Astrocyte (in vitro differentiated cells and primary cell): Measurements from ENCODE around the gene ARHGEF37. TPM values are rescaled to one million over a fixed set of nuclear protein-coding genes. Genes with fewer than 3 reads are reported as not detected.

Experiments
- DNase-seq: peaks from one replicate; pipeline ENCODE4 v3.0.0-alpha.2; 2010; ENCODE audit warnings: low read depth
- FAIRE-seq: peaks from 2 replicates; lab custom pipeline; 2011; peaks lifted over from hg19 to GRCh38; lab: Jason Lieb, UNC
- H2AFZ ChIP-seq: 2 replicates; pipeline ENCODE4 v1.6.0; 2012; ENCODE audit warnings: low read depth, low read length, inconsistent platforms
- H3K27ac ChIP-seq: 2 replicates; pipeline ENCODE4 v1.5.1; 2011; ENCODE audit warnings: low read depth, low read length, inconsistent platforms
- H3K27me3 ChIP-seq: 2 replicates; pipeline ENCODE4 v1.6.0; 2011; ENCODE audit warnings: low read length, inconsistent platforms; ENCODE audit not compliant: insufficient read depth
- H3K36me3 ChIP-seq: 2 replicates; pipeline ENCODE4 v1.5.1; 2011; ENCODE audit warnings: low read length, inconsistent platforms; ENCODE audit not compliant: insufficient read depth
- H3K4me1 ChIP-seq: 2 replicates; pipeline ENCODE4 v1.5.1; 2011; ENCODE audit warnings: low read length, inconsistent platforms; ENCODE audit not compliant: insufficient read depth
- H3K4me2 ChIP-seq: 2 replicates; pipeline ENCODE4 v1.6.0; 2012; ENCODE audit warnings: low read length, inconsistent platforms
- H3K4me3 ChIP-seq: 2 replicates; pipeline ENCODE4 v1.5.1; 2011; ENCODE audit warnings: low read depth, mild to moderate bottlenecking, low read length, inconsistent platforms; ENCODE audit not compliant: insufficient read depth
- H3K79me2 ChIP-seq: 2 replicates; pipeline ENCODE4 v1.6.0; 2012; ENCODE audit warnings: mild to moderate bottlenecking, low read length, inconsistent platforms; ENCODE audit not compliant: insufficient read depth
- H3K9ac ChIP-seq: 2 replicates; pipeline ENCODE4 v1.6.0; 2012; ENCODE audit warnings: mild to moderate bottlenecking, low read length, inconsistent platforms
- H3K9me3 ChIP-seq: 2 replicates; pipeline ENCODE4 v1.5.1; 2012; ENCODE audit warnings: low read depth, mild to moderate bottlenecking, low read length, inconsistent platforms; ENCODE audit not compliant: insufficient read depth
- H4K20me1 ChIP-seq: 2 replicates; pipeline ENCODE4 v1.6.0; 2012; ENCODE audit warnings: low read length, inconsistent platforms; ENCODE audit not compliant: insufficient read depth
- H3K27ac Mint-ChIP-seq: one replicate; pipeline ENCODE4 v1.8.0; 2021; ENCODE audit warnings: mild to moderate bottlenecking, mixed read lengths; ENCODE audit not compliant: unreplicated experiment
- H3K27me3 Mint-ChIP-seq: one replicate; pipeline ENCODE4 v1.8.0; 2021; ENCODE audit warnings: low read depth, mixed read lengths; ENCODE audit not compliant: unreplicated experiment
- H3K36me3 Mint-ChIP-seq: one replicate; pipeline ENCODE4 v1.8.0; 2021; ENCODE audit warnings: low read depth, mixed read lengths; ENCODE audit not compliant: unreplicated experiment
- H3K4me1 Mint-ChIP-seq: one replicate; pipeline ENCODE4 v1.8.0; 2021; ENCODE audit warnings: low read depth, mixed read lengths; ENCODE audit not compliant: unreplicated experiment
- H3K4me3 Mint-ChIP-seq: one replicate; pipeline ENCODE4 v1.8.0; 2021; ENCODE audit warnings: mild to moderate bottlenecking, moderate library complexity, mixed read lengths; ENCODE audit not compliant: unreplicated experiment
- H3K9me3 Mint-ChIP-seq: one replicate; pipeline ENCODE4 v1.8.0; 2021; ENCODE audit warnings: mild to moderate bottlenecking, mixed read lengths; ENCODE audit not compliant: unreplicated experiment
- EZH2 ChIP-seq: IDR thresholded peaks from 2 replicates; pipeline ENCODE4 v1.6.1; 2012; ENCODE audit warnings: mild to moderate bottlenecking, low read length, inconsistent platforms; ENCODE audit not compliant: insufficient read depth
- total RNA-seq: library from RNA; stranded (reverse); gene quantifications from 2 replicates; pipeline ENCODE4 v1.2.1, GENCODE V29; 2021
- TF ChIP-seq, protein P1 (sequence below): IDR thresholded peaks from 2 replicates; pipeline ENCODE4 v1.5.1; 2011; ENCODE audit warnings: low read depth, mild to moderate bottlenecking, inconsistent platforms, low read length, moderate library complexity; ENCODE audit not compliant: insufficient read depth

Gene ARHGEF37
- total RNA-seq, 1 donor from 2014 or later, result 2.3 TPM

DNA sequence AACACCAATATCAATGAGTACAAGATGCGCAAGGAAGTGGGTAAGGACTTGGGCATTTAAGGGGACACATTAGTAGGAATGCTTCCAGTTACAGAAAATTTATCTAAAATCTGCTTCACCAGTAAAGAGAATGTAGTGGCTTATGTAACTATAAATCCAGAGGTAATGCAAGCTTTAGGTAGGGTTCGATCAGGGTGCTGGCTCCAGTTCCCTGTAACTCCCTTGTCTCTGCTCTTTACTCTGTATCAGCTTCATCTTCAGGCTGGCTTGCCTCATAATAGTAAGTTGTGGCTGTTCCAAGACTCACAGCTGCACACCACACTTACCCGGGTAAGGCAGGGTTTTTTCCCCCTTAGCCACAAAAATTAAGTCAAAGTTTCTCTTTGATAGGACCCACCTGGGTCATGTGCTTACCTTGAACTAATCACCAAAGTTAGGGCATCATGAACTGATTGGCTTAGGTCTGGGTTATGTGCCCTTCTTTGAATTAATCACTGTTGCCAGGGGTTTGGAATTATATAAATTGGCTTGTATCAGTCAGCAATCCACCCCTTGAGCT lies 35.5 kb downstream of the ARHGEF37 start:
- Mint-ChIP-seq H3K27me3 (peaks cover 4% of the 10 kb centered on the region), H3K9me3 (no peaks in the 10 kb centered on the region), H3K36me3 (peaks cover 5% of the 10 kb centered on the region), H3K27ac (no peak overlapping the region), H3K4me3 (no peak overlapping the region), H3K4me1 (peaks cover 7% of the 10 kb centered on the region)
- H3K4me1 ChIP-seq, result peaks cover 6% of the 10 kb centered on the region
- FAIRE-seq (no peak), DNase-seq (no peak)
- H4K20me1 ChIP-seq, result no peaks in the 10 kb centered on the region
- no peak overlapping the region for H3K4me2 ChIP-seq
- no peak overlapping the region for H3K9ac ChIP-seq
- H3K4me3 ChIP-seq, result no peak overlapping the region
- no peak overlapping the region for H3K27ac ChIP-seq
- no peaks in the 10 kb centered on the region for H3K9me3 ChIP-seq
- no peaks in the 10 kb centered on the region for H3K36me3 ChIP-seq
- no peaks in the 10 kb centered on the region for H3K79me2 ChIP-seq
- H2AFZ ChIP-seq, result no peak overlapping the region
- TF ChIP-seq, protein P1, sequence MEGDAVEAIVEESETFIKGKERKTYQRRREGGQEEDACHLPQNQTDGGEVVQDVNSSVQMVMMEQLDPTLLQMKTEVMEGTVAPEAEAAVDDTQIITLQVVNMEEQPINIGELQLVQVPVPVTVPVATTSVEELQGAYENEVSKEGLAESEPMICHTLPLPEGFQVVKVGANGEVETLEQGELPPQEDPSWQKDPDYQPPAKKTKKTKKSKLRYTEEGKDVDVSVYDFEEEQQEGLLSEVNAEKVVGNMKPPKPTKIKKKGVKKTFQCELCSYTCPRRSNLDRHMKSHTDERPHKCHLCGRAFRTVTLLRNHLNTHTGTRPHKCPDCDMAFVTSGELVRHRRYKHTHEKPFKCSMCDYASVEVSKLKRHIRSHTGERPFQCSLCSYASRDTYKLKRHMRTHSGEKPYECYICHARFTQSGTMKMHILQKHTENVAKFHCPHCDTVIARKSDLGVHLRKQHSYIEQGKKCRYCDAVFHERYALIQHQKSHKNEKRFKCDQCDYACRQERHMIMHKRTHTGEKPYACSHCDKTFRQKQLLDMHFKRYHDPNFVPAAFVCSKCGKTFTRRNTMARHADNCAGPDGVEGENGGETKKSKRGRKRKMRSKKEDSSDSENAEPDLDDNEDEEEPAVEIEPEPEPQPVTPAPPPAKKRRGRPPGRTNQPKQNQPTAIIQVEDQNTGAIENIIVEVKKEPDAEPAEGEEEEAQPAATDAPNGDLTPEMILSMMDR, result no peak
- no peak for TF ChIP-seq EZH2
- H3K27me3 ChIP-seq, result no peaks in the 10 kb centered on the region

DNA sequence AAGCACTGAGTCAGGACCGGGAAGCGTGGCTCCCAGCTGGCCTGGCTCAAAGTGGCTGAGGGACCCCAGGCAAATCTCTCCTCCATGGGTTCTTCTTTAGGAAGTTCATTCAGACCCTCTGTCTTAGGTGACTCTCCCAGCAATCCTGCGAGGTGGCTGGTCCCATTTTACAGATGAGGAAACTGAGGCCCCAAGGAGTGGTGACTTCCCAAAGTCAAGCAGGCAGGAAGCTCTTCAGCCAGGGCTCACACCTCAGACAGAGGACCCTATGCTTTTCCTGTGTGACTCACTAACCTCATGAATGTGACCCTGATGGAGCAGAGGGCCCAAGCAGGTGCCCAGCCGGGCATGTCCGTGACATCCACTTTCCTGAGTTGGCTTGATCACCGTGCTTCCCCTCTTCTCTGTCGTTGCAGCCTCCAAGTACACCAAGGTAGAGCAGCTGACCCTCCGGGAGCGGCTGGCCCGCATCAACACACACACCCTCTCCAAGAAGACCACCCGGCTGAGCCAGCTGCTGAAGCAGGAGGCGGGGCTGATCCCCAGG lies 36.5 kb downstream of the ARHGEF37 start:
- no peak for FAIRE-seq
- H3K9me3 Mint-ChIP-seq, result no peaks in the 10 kb centered on the region

More for the DNA sequence above, 36.5 kb downstream of the ARHGEF37 start:
- Histone ChIP-seq H3K27me3 (peaks cover 2% of the 10 kb centered on the region), H3K4me1 (peaks cover 6% of the 10 kb centered on the region), H3K79me2 (no peaks in the 10 kb centered on the region), H3K36me3 (no peaks in the 10 kb centered on the region), H3K4me3 (no peak overlapping the region), H4K20me1 (no peaks in the 10 kb centered on the region), H3K9me3 (no peaks in the 10 kb centered on the region), H3K9ac (no peak overlapping the region), H3K4me2 (no peak overlapping the region), H2AFZ (no peak overlapping the region), H3K27ac (no peak overlapping the region)
- peaks cover 7% of the 10 kb centered on the region for H3K4me1 Mint-ChIP-seq
- DNase-seq, result no peak
- H3K4me3 Mint-ChIP-seq, result no peak overlapping the region
- peaks cover 9% of the 10 kb centered on the region for H3K36me3 Mint-ChIP-seq
- peaks cover 5% of the 10 kb centered on the region for H3K27me3 Mint-ChIP-seq
- H3K27ac Mint-ChIP-seq, result peak overlapping the region; percentile 75
- TF ChIP-seq, protein P1, result no peak
- TF ChIP-seq EZH2, result no peak
